KMS-11 (cell line): ENCODE data around the gene SH3GL2.

Experiments used
- H2AFZ ChIP-seq: fragments of 200-600 bp; sonication (generic); 2 replicates; pipeline ENCODE4 v1.6.1; 2016; ENCODE audit warnings: antibody characterized with exemption, mixed run types, low read depth
- H3K27ac ChIP-seq: fragments of 200-600 bp; sonication (generic); 2 replicates; pipeline ENCODE4 v1.6.1; 2016; ENCODE audit warnings: mild to moderate bottlenecking, mixed run types
- H3K27me3 ChIP-seq: fragments of 200-600 bp; sonication (generic); 2 replicates; pipeline ENCODE4 v1.6.1; 2017; ENCODE audit warnings: mild to moderate bottlenecking, low read depth, mixed run types, moderate library complexity; ENCODE audit not compliant: insufficient read depth
- H3K36me3 ChIP-seq: fragments of 200-600 bp; sonication (generic); 2 replicates; pipeline ENCODE4 v1.6.1; 2017; ENCODE audit warnings: mild to moderate bottlenecking, mixed run types; ENCODE audit not compliant: insufficient read depth
- H3K4me1 ChIP-seq: fragments of 200-600 bp; sonication (generic); 2 replicates; pipeline ENCODE4 v1.6.1; 2016; ENCODE audit warnings: mild to moderate bottlenecking, low read depth, mixed run types; ENCODE audit not compliant: poor library complexity, severe bottlenecking
- H3K4me2 ChIP-seq: fragments of 200-600 bp; sonication (generic); 2 replicates; pipeline ENCODE4 v1.7.0; 2016; ENCODE audit warnings: mild to moderate bottlenecking, mixed run types
- H3K4me3 ChIP-seq: fragments of 200-600 bp; sonication (generic); IDR thresholded peaks from 2 replicates; pipeline ENCODE4 v1.6.1; 2017; ENCODE audit warnings: low read depth, low read length, mixed read lengths; ENCODE audit not compliant: insufficient read depth
- H3K79me2 ChIP-seq: fragments of 200-600 bp; sonication (generic); 2 replicates; pipeline ENCODE4 v1.6.1; 2016; ENCODE audit warnings: low read depth, mixed run types; ENCODE audit not compliant: insufficient read depth
- H3K9ac ChIP-seq: fragments of 200-600 bp; sonication (generic); 2 replicates; pipeline ENCODE4 v1.6.1; 2016; ENCODE audit warnings: mild to moderate bottlenecking, mixed run types
- H4K20me1 ChIP-seq: fragments of 200-600 bp; sonication (generic); 2 replicates; pipeline ENCODE4 v1.6.1; 2016; ENCODE audit warnings: mild to moderate bottlenecking, mixed run types; ENCODE audit not compliant: insufficient read depth
- TF ChIP-seq, protein P1 (sequence below): fragments of 200-600 bp; sonication (generic); conservative IDR thresholded peaks from 2 replicates; pipeline ENCODE4 v1.6.1; 2017; ENCODE audit warnings: low read depth, mild to moderate bottlenecking, antibody characterized with exemption, low read length, moderate library complexity, mixed read lengths

Gene SH3GL2

DNA sequence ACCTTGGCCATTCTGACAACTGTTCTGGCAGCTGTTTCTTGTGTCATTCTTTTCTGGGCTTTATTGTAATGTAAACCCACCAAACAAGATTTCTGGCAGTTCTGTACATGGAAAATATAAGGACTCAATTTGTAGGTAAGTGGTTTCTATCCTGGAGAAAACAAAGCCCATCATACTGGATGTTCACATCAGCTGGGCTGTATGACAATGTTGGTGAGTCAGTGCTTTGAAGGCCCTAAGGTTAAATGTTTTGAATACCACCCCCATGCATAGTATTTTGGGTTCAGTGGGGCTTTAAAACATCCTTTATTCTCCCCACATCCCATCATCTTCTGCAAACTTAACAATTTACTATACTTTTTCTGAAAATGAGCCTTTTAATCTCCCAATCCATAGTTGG is 52.5 kb downstream of the SH3GL2 start:
- Histone ChIP-seq H3K9ac (no peak overlapping the region), H4K20me1 (no peaks in the 10 kb centered on the region), H2AFZ (no peak overlapping the region), H3K4me3 (no peak overlapping the region), H3K4me1 (no peaks in the 10 kb centered on the region), H3K79me2 (no peaks in the 10 kb centered on the region), H3K27me3 (no peaks in the 10 kb centered on the region), H3K4me2 (no peak overlapping the region), H3K27ac (no peak overlapping the region), H3K36me3 (no peaks in the 10 kb centered on the region)
- TF ChIP-seq, protein P1, sequence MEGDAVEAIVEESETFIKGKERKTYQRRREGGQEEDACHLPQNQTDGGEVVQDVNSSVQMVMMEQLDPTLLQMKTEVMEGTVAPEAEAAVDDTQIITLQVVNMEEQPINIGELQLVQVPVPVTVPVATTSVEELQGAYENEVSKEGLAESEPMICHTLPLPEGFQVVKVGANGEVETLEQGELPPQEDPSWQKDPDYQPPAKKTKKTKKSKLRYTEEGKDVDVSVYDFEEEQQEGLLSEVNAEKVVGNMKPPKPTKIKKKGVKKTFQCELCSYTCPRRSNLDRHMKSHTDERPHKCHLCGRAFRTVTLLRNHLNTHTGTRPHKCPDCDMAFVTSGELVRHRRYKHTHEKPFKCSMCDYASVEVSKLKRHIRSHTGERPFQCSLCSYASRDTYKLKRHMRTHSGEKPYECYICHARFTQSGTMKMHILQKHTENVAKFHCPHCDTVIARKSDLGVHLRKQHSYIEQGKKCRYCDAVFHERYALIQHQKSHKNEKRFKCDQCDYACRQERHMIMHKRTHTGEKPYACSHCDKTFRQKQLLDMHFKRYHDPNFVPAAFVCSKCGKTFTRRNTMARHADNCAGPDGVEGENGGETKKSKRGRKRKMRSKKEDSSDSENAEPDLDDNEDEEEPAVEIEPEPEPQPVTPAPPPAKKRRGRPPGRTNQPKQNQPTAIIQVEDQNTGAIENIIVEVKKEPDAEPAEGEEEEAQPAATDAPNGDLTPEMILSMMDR: no peak

DNA sequence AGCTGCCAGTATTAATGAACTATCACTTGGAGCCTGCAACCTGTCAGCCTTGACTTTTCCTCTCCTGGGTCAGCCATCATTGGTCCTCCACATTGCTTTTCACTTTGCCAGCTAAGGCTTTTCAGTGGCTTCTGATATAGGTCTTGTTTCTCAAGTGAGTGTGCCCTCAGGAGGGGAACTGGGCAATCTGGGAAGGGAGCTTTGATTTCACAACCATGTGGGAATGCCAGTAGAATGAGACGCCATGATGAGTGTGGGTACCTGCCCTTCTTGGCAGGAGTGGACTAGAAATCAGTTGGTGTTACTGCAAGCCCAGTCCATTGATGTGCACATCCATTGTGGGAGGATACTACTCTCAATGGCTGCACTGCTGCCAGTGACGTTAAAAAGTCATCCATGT is 54.1 kb downstream of the SH3GL2 start:
- Histone ChIP-seq H4K20me1 (no peaks in the 10 kb centered on the region), H3K79me2 (no peaks in the 10 kb centered on the region), H3K36me3 (no peaks in the 10 kb centered on the region), H3K9ac (no peak overlapping the region), H3K27me3 (no peaks in the 10 kb centered on the region), H3K27ac (no peak overlapping the region), H2AFZ (no peak overlapping the region), H3K4me1 (no peaks in the 10 kb centered on the region), H3K4me3 (no peak overlapping the region), H3K4me2 (no peak overlapping the region)
- TF ChIP-seq, protein P1: no peak

DNA sequence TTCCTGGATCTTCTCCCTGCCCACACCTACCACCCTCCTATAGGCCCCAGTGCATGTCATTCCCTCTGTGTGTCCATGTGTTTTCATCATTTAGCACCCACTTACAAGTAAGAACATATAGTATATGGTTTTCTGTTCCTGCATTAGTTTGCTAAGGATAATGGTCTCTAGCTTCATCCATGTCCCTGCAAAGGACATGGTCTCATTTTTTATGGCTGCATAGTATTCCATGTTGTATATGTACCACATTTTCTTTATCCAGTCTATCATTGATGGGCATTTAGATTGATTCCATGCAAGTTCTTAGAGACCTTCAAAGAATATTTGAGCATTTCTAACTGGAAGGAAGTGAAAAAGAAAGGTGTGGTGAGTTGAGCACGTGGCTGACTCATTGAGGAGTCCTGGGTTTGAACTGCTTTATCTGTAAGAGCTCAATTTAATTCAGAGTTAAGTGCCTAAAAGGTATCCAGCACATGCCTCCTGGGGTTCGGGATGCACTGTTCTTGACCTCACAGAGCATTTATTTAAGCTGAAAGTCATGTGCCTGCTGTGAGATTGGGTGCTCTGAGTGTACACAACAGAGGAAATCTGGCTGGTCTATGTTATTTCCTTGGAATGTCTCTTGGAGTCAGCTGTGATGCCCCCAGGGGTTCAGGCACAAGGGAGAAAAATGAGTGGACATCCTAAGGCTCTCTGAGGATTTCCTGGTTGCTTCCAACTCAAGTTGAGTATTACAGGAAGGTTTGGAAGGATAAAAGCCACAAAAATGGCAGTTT is 56.4 kb downstream of the SH3GL2 start:
- H4K20me1 ChIP-seq: no peaks in the 10 kb centered on the region
- no peaks in the 10 kb centered on the region for H3K79me2 ChIP-seq
- no peaks in the 10 kb centered on the region for H3K36me3 ChIP-seq
- H2AFZ ChIP-seq: no peak overlapping the region
- no peaks in the 10 kb centered on the region for H3K4me1 ChIP-seq
- no peaks in the 10 kb centered on the region for H3K27me3 ChIP-seq
- TF ChIP-seq, protein P1: no peak
- no peak overlapping the region for H3K27ac ChIP-seq
- no peak overlapping the region for H3K4me3 ChIP-seq
- H3K4me2 ChIP-seq: no peak overlapping the region
- H3K9ac ChIP-seq: no peak overlapping the region

DNA sequence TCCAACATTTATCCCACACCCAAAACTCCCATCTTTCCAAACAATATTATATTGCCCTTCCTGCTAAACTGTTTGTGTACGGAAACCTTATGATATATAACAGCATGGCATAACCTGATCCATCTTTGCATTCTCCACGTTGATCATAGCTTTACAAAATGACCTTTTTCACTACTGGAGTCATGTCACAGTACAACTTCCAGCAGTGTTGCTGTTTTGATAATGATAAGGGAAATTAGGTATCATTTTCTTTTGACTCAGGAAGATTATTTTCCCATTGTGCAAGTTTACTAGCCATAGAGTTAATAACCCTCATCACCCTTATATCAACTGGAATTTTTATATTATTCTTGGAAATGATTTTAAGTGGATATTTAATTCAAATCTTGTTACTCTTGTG is 57.5 kb downstream of the SH3GL2 start:
- Histone ChIP-seq H3K4me2 (no peak overlapping the region), H4K20me1 (no peaks in the 10 kb centered on the region), H3K9ac (no peak overlapping the region), H3K27ac (no peak overlapping the region), H3K27me3 (no peaks in the 10 kb centered on the region), H3K36me3 (no peaks in the 10 kb centered on the region), H2AFZ (no peak overlapping the region), H3K4me1 (no peaks in the 10 kb centered on the region), H3K4me3 (no peak overlapping the region), H3K79me2 (no peaks in the 10 kb centered on the region)
- TF ChIP-seq, protein P1: no peak
